AG08396 (cell line): Measurements from ENCODE around the gene ARL16.

ENCODE experiments used
- DNase-seq: peaks from one replicate; pipeline ENCODE4 v3.0.0; 2012; ENCODE audit warnings: low spot score, mixed read lengths

The ARL16 gene

GRCh38 chr17:81644496-81644895 lies 39.1 kb downstream of the ARL16 start:
- DNase-seq, result no peak

GRCh38 chr17:81641825-81642489 lies 41.6 kb downstream of the ARL16 start:
- DNase-seq, result peak; percentile 93

- no peak for DNase-seq
Measured at GRCh38 chr17:81640011-81640410, 43.6 kb downstream of the ARL16 start.

GRCh38 chr17:81638683-81639082 lies 44.9 kb downstream of the ARL16 start:
- DNase-seq, result no peak

GRCh38 chr17:81636505-81637288 lies 46.9 kb downstream of the ARL16 start, which contains the start of the genes NPLOC4 and TSPAN10:
NPLOC4 (minus strand) TSS chr17:81637112; CDS start chr17:81636930, 182 bp downstream.
TSPAN10 (plus strand) TSS chr17:81637196; CDS start chr17:81642413, 5,217 bp downstream.
- peak; percentile 99 for DNase-seq

- no peak for DNase-seq
Measured at GRCh38 chr17:81635973-81636504, 47.6 kb downstream of the ARL16 start.

- DNase-seq, result no peak
Measured at GRCh38 chr17:81635431-81635830, 48.2 kb downstream of the ARL16 start.

- no peak for DNase-seq
Measured at GRCh38 chr17:81631482-81631881, 52.1 kb downstream of the ARL16 start.
